Skeletal muscle satellite cell (primary cell): Measurements from ENCODE around the gene TEAD2.

Experiments
- H3K27me3 ChIP-seq: 2 replicates; pipeline ENCODE4 v1.7.0; 2013; ENCODE audit warnings: low read length; ENCODE audit not compliant: control insufficient read depth, insufficient read depth
- H3K36me3 ChIP-seq: 2 replicates; pipeline ENCODE4 v1.7.0; 2013; ENCODE audit warnings: mild to moderate bottlenecking, control low read depth, low read length; ENCODE audit not compliant: insufficient read depth
- H3K4me1 ChIP-seq: 2 replicates; pipeline ENCODE4 v1.7.0; 2013; ENCODE audit warnings: low read length; ENCODE audit not compliant: control insufficient read depth, insufficient read depth
- H3K4me2 ChIP-seq: 2 replicates; pipeline ENCODE4 v1.7.0; 2013; ENCODE audit warnings: mild to moderate bottlenecking, low read length
- H3K4me3 ChIP-seq: 2 replicates; pipeline ENCODE4 v1.7.0; 2013; ENCODE audit warnings: low read length
- H3K9ac ChIP-seq: 2 replicates; pipeline ENCODE4 v1.7.0; 2013; ENCODE audit warnings: mild to moderate bottlenecking, low read depth, low read length, moderate library complexity
- H3K9me3 ChIP-seq: replicated peaks from 2 replicates; pipeline ENCODE4 v1.7.0; 2013; ENCODE audit warnings: mild to moderate bottlenecking, control low read depth, low read length

TEAD2 gene

DNA sequence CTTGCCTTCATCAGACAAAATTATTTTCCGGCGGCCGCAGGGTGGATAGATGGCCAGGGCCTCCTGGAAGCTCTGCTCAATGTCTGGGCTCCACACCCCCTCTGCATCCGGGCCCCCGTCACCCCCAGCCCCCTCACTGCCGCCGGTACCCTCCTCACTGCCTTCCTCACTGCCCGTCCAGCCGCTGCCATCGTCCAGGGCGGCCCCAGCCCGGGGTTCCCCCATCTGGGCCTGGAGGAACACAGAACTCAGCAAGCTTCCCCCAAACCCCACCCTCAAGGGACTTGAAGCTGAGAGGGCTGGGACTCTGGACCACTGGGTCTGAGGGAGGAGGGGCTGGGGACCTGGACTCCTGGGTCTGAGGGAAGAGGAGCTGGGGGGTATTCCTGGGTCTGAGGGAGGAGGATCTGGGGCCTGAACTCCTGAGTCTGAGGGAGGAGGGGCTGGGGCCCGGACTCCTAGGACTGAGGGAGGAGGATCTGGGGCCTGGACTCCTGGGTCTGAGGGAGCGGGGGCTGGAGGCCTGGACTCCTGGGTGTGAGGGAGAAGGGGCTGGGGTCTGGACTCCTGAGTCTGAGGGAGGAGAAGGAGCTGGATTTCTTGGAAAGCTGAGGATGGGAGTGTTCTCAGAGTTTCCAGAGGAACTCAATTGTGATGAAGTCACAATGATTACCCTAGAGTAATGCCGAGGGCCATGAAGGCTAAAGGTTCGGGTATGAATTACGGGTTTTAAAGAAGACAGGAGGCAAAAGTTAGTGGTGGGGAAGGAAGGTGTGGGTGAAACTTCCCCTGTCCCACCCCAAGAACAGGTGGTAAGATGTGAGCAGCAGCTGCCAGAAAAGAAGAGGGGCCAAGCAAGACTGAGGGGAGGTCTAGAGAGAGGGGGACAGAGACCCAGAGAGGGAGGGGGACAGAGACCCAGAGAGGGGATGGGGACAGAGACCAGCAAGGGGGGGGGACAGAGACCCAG is 2.1 kb downstream of the TEAD2 start:
- Histone ChIP-seq H3K4me1 (peaks cover 8% of the 10 kb centered on the region), H3K36me3 (peaks cover 5% of the 10 kb centered on the region), H3K9me3 (no peaks in the 10 kb centered on the region), H3K9ac (peak overlapping the region; percentile 92), H3K27me3 (no peaks in the 10 kb centered on the region), H3K4me2 (no peak overlapping the region), H3K4me3 (no peak overlapping the region)

DNA sequence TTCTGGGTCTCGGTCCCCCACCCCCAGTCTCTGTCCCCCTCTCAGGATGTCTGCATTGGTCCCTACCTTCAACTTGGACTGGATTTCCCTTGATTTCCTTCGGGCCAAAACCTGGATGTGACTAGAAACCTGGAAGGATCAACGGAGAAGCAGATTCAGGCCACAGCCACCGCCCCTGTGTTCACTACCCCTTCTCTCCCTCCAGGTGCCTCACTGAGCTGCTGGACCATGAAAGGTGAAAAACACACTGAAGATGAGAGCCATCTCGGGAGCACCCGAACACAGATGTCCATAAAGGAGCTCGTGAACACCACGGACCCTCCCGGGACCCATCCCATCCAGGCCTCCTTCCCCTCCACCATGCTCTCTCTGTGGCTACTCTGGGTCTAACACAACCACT is 5.0 kb downstream of the TEAD2 start:
- Histone ChIP-seq H3K4me1 (no peaks in the 10 kb centered on the region), H3K27me3 (no peaks in the 10 kb centered on the region), H3K9me3 (no peaks in the 10 kb centered on the region), H3K9ac (no peak overlapping the region), H3K4me3 (no peak overlapping the region), H3K36me3 (peaks cover 16% of the 10 kb centered on the region), H3K4me2 (no peak overlapping the region)

DNA sequence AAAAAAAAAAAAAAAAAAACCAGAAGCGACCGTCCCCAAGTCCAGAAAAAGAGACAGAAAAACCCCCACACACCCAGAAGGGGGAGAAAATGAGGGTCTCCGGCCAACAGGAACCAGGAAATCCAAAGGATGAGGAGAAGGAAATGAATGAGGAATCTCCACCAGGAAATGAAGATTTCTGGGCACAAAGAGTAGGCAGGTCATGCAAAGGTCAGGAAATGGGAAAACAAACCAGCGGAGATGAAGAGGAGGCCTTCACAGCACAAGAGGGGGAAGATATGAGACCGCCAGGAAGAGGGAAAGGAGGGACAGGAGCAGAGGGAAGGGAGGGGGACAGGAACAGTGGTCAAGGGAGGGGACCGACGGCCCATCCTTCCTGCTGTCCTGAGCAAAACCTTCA is 5.8 kb downstream of the TEAD2 start:
- H3K36me3 ChIP-seq = peaks cover 17% of the 10 kb centered on the region
- H3K9me3 ChIP-seq = no peaks in the 10 kb centered on the region
- H3K4me3 ChIP-seq = no peak overlapping the region
- no peak overlapping the region for H3K4me2 ChIP-seq
- no peak overlapping the region for H3K9ac ChIP-seq
- H3K4me1 ChIP-seq = no peaks in the 10 kb centered on the region
- no peaks in the 10 kb centered on the region for H3K27me3 ChIP-seq

GRCh38 chr19:49355909-49356353 is 6.3 kb downstream of the TEAD2 start:
- H3K36me3 ChIP-seq = peaks cover 19% of the 10 kb centered on the region
- H3K4me3 ChIP-seq = no peak overlapping the region

DNA sequence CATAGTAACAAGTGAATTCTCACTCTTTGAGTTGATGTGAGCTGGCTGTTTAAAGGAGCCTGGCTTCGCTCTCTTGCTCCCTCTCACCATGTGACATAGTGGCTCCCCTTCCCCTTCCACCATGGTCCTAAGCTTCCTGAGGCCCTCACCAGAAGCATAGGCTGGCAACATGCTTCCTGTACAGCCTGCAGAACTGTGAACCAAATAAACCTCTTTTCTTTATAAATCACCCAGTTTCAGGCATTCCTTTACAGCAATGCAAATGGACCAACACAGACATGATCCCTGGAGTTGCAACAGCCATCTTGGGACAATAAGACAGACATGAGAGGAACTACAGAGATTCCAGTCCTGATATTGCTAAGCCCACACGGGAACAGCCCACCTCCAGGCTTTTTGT is 12.6 kb downstream of the TEAD2 start:
- H3K27me3 ChIP-seq = no peaks in the 10 kb centered on the region
- no peak overlapping the region for H3K4me3 ChIP-seq
- no peak overlapping the region for H3K4me2 ChIP-seq
- no peaks in the 10 kb centered on the region for H3K9me3 ChIP-seq
- no peaks in the 10 kb centered on the region for H3K4me1 ChIP-seq
- H3K36me3 ChIP-seq = peaks cover 46% of the 10 kb centered on the region
- H3K9ac ChIP-seq = no peak overlapping the region

More at GRCh38 chr19:49355909-49356353, 6.3 kb downstream of the TEAD2 start:
- Histone ChIP-seq H3K4me1 (no peaks in the 10 kb centered on the region), H3K9ac (no peak overlapping the region), H3K4me2 (no peak overlapping the region), H3K9me3 (no peaks in the 10 kb centered on the region), H3K27me3 (no peaks in the 10 kb centered on the region)

GRCh38 chr19:49348305-49349189 is 13.7 kb downstream of the TEAD2 start:
- Histone ChIP-seq H3K27me3 (no peaks in the 10 kb centered on the region), H3K4me3 (no peak overlapping the region), H3K36me3 (peaks cover 44% of the 10 kb centered on the region), H3K9me3 (no peaks in the 10 kb centered on the region), H3K4me1 (no peaks in the 10 kb centered on the region), H3K4me2 (no peak overlapping the region), H3K9ac (no peak overlapping the region)

DNA sequence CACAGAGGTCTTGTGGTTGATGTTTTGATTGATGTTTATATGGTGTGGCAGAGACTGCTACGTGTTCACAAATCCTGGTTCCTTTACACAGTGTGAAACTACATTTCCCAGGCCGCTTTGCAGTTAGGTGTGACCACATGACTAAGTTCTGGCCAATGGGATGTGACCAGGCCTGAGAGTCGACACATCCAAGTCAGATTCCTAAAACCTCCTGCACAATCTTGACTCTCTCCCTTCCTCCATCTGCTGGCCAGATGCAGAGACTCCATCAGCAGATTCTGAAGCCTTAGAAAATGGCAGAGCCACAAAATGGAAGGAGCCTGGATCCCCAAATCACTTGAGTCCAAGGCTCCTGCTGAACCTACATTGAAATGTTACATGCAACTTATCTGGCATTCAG is 14.4 kb downstream of the TEAD2 start:
- Histone ChIP-seq H3K36me3 (peaks cover 48% of the 10 kb centered on the region), H3K9ac (no peak overlapping the region), H3K9me3 (no peaks in the 10 kb centered on the region), H3K4me2 (no peak overlapping the region), H3K27me3 (no peaks in the 10 kb centered on the region), H3K4me1 (no peaks in the 10 kb centered on the region), H3K4me3 (no peak overlapping the region)

GRCh38 chr19:49347191-49347590 is 15.0 kb downstream of the TEAD2 start:
- Histone ChIP-seq H3K4me1 (no peaks in the 10 kb centered on the region), H3K4me2 (no peak overlapping the region), H3K36me3 (peaks cover 54% of the 10 kb centered on the region), H3K4me3 (no peak overlapping the region), H3K27me3 (no peaks in the 10 kb centered on the region), H3K9me3 (no peaks in the 10 kb centered on the region), H3K9ac (no peak overlapping the region)

GRCh38 chr19:49344505-49345423 is 17.5 kb downstream of the TEAD2 start:
- Histone ChIP-seq H3K4me2 (no peak overlapping the region), H3K4me1 (peaks cover 7% of the 10 kb centered on the region), H3K36me3 (peaks cover 62% of the 10 kb centered on the region), H3K9ac (no peak overlapping the region), H3K4me3 (no peak overlapping the region), H3K9me3 (no peaks in the 10 kb centered on the region), H3K27me3 (no peaks in the 10 kb centered on the region)

DNA sequence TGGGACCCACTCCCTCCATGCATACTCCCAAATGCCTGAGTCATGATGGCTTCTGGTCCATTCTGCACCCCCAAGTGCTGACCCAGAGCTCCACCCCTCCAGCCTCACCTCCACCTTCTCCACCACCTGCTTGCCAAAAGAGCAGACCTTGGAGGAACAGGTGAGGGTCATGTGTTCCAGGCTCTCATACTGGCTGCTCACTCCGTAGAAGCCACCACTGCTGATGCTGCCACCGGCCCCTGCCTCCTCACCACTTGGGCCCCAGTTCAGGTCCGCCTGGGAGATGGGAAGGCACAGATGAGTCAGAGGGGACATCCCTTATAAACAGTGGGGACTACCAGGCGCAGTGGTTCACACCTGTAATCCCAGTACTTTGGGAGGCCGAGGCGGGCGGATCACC is 19.1 kb downstream of the TEAD2 start:
- peaks cover 55% of the 10 kb centered on the region for H3K36me3 ChIP-seq

More for the DNA sequence above, 19.1 kb downstream of the TEAD2 start:
- no peaks in the 10 kb centered on the region for H3K27me3 ChIP-seq
- no peaks in the 10 kb centered on the region for H3K9me3 ChIP-seq
- H3K4me3 ChIP-seq = no peak overlapping the region
- H3K9ac ChIP-seq = no peak overlapping the region
- peaks cover 15% of the 10 kb centered on the region for H3K4me1 ChIP-seq
- no peak overlapping the region for H3K4me2 ChIP-seq
